H1 (cell line): ENCODE results near the gene INTS15.

Experiments used
- ASH2L ChIP-seq: fragments of 200-600, 300-600 bp; sonication (generic); IDR thresholded peaks from one replicate; pipeline ENCODE4 v1.7.1; 2017; ENCODE audit warnings: low read length
- CBX5 ChIP-seq: fragments of 300-800, 300-1000 bp; sonication (generic); IDR thresholded peaks from 2 replicates; pipeline ENCODE4 v1.7.1; 2016; ENCODE audit warnings: antibody characterized with exemption, low read length, low read depth
- EZH2 ChIP-seq: fragments of 200-600 bp; sonication (generic); IDR thresholded peaks from 2 replicates; pipeline ENCODE4 v1.7.1; 2012; ENCODE audit warnings: low read depth, mild to moderate bottlenecking, moderate library complexity, low read length, inconsistent platforms; ENCODE audit not compliant: severe bottlenecking
- GABPA ChIP-seq: IDR thresholded peaks from 2 replicates; pipeline ENCODE4 v1.6.1; 2011; ENCODE audit warnings: mild to moderate bottlenecking, low read length, moderate library complexity, borderline replicate concordance; ENCODE audit not compliant: insufficient read depth
- SP1 ChIP-seq: IDR thresholded peaks from 2 replicates; pipeline ENCODE4 v1.6.1; 2011; ENCODE audit warnings: low read depth, low read length
- TAF1 ChIP-seq: IDR thresholded peaks from 2 replicates; pipeline ENCODE4 v1.6.1; 2011; ENCODE audit warnings: mild to moderate bottlenecking, low read depth, low read length
- TF ChIP-seq, protein P1 (sequence below), 3 experiments: IDR thresholded peaks; 1 replicate in 2 of 3; 2 replicates in 1 of 3; pipeline versions ENCODE4 v1.5.1 to v1.6.1; 2011; ENCODE audit warnings: low read length in 3 of 3, mild to moderate bottlenecking in 3 of 3, inconsistent platforms in 2 of 3, low read depth in 1 of 3, moderate library complexity in 1 of 3; ENCODE audit not compliant: insufficient read depth in 1 of 3; ENCODE audit errors: control extremely low read depth in 1 of 3

DNA sequence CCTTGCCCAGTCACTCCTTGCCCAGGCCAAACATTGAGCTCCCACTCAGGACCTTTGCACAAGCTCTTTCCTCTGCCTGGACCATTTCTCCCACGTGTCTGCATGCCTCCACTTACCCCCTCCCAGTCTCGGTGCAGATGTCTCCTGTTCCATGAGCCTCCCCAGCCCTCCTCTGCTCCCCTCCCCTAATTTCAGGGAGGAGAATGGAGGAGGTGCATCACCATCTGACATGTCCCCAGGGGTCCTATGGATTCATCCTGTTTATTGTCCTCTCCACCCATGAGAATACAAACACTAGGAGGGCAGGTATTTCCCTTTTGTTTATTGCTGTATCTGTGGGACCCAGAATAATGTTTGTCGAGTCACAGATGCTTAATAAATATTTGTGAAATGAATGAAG lies 29.9 kb upstream of the INTS15 start:
- TF ChIP-seq SP1 (no peak), GABPA (no peak), EZH2 (no peak), ASH2L (no peak), CBX5 (no peak), TAF1 (no peak)
- TF ChIP-seq, protein P1, sequence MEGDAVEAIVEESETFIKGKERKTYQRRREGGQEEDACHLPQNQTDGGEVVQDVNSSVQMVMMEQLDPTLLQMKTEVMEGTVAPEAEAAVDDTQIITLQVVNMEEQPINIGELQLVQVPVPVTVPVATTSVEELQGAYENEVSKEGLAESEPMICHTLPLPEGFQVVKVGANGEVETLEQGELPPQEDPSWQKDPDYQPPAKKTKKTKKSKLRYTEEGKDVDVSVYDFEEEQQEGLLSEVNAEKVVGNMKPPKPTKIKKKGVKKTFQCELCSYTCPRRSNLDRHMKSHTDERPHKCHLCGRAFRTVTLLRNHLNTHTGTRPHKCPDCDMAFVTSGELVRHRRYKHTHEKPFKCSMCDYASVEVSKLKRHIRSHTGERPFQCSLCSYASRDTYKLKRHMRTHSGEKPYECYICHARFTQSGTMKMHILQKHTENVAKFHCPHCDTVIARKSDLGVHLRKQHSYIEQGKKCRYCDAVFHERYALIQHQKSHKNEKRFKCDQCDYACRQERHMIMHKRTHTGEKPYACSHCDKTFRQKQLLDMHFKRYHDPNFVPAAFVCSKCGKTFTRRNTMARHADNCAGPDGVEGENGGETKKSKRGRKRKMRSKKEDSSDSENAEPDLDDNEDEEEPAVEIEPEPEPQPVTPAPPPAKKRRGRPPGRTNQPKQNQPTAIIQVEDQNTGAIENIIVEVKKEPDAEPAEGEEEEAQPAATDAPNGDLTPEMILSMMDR (IDR thresholded peaks at IDR 0.05; ENCODE audit: control extremely low read depth in 1 of 3, insufficient read depth in 1 of 3, low read depth in 1 of 3, low read length in 3 of 3), result no peak
